ENCODE data around the gene AGPAT4.
"Not testable (repeated sequence)": the region's sequence is repeated elsewhere in the genome, so short reads cannot be mapped to it uniquely, and the experiment has no call there.

Gene AGPAT4

DNA sequence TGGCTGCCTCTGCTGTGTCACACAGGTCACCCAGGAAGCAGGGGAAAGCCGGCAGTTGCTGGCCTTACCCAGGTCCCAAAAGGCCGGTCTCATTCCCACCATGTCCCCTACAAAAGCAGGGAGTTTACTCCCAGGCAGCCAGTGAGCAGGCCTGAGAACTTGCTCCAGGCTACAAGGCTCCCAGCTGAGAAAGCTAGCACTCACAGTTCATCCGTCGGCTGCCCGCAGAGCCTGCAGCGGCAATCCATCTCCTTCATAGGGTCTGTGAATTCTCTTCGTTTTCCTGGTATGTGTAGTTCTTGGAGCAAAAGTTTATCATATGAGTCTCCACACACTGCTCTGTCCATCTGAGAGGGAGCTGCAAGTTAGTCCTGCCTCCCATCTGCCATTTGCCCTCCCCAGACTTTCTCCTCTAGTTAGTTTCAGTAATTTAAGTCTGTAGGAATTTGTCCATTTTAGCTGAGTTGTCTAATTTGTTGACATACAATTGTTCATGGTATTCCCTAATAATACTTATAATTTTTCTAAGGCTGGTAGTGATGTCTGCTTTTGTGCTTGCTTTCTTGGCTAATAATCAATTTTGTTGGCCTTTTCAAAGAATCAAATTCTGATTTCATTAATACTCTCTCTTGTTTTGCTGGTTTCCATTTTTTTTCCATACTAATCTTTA lies 146.7 kb downstream of the AGPAT4 start:
- Histone ChIP-seq H2AFZ (ENCODE audit: low read length) (no peak overlapping the region), H3K4me1 (ENCODE audit: insufficient read depth, low read length, poor library complexity, severe bottlenecking) (no peaks in the 10 kb centered on the region), H3K27me3 (ENCODE audit: insufficient read depth, low read length, poor library complexity, severe bottlenecking) (no peaks in the 10 kb centered on the region), H3K36me3 (ENCODE audit: insufficient read depth, low read length) (peaks cover 9% of the 10 kb centered on the region; the same call in 1 of the 2 replicates), H3K9me2 (replicated peaks; ENCODE audit: low read depth, low read length) (no peaks in the 10 kb centered on the region), H3K9me3 (ENCODE audit: insufficient read depth, low read depth, low read length) (no peaks in the 10 kb centered on the region; the same call in 1 of the 2 replicates), H3K79me2 (ENCODE audit: insufficient read depth, low read length) (no peaks in the 10 kb centered on the region), H3K9ac (ENCODE audit: low read depth, low read length, poor library complexity, severe bottlenecking) (no peak overlapping the region), H4K20me1 (ENCODE audit: insufficient read depth, low read length, poor library complexity, severe bottlenecking) (no peaks in the 10 kb centered on the region), H3K4me3 (ENCODE audit: low read length, poor library complexity, severe bottlenecking) (no peak overlapping the region), H3F3A (ENCODE audit: low read depth) (no peaks in the 10 kb centered on the region), H3K4me2 (ENCODE audit: low read depth, low read length, poor library complexity, severe bottlenecking) (no peak overlapping the region)
- TF ChIP-seq, protein P1, sequence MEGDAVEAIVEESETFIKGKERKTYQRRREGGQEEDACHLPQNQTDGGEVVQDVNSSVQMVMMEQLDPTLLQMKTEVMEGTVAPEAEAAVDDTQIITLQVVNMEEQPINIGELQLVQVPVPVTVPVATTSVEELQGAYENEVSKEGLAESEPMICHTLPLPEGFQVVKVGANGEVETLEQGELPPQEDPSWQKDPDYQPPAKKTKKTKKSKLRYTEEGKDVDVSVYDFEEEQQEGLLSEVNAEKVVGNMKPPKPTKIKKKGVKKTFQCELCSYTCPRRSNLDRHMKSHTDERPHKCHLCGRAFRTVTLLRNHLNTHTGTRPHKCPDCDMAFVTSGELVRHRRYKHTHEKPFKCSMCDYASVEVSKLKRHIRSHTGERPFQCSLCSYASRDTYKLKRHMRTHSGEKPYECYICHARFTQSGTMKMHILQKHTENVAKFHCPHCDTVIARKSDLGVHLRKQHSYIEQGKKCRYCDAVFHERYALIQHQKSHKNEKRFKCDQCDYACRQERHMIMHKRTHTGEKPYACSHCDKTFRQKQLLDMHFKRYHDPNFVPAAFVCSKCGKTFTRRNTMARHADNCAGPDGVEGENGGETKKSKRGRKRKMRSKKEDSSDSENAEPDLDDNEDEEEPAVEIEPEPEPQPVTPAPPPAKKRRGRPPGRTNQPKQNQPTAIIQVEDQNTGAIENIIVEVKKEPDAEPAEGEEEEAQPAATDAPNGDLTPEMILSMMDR (conservative IDR thresholded peaks at IDR 0.05; ENCODE audit: low read length): no peak
- no peak for TF ChIP-seq EZH2phosphoT487 (IDR thresholded peaks at IDR 0.05; ENCODE audit: borderline replicate concordance)

DNA sequence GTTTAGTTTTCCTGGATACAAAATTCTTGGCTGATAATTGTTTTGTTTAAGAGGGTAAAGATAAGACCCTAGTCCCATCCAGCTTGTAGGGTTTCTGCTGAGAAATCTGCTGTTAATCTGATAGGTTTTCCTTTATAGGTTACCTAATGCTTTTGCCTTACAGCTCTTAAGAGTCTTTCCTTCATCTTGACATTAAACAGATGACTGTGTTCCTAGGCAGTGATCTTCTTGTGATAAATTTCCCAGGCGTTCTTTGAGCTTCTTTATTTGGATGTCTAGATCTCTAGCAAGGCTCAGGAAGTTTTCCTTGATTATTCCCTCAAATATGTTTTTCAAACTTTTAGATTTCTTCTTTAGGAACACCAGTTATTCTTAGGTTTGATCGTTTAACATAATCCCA lies 148.3 kb downstream of the AGPAT4 start:
- Histone ChIP-seq H3F3A (ENCODE audit: low read depth) (no peaks in the 10 kb centered on the region), H3K4me3 (ENCODE audit: low read length, poor library complexity, severe bottlenecking) (no peak overlapping the region), H3K9me2 (replicated peaks; ENCODE audit: low read depth, low read length) (no peaks in the 10 kb centered on the region), H3K36me3 (ENCODE audit: insufficient read depth, low read length) (peaks cover 4% of the 10 kb centered on the region; the same call in 1 of the 2 replicates), H3K79me2 (ENCODE audit: insufficient read depth, low read length) (no peaks in the 10 kb centered on the region), H3K4me1 (ENCODE audit: insufficient read depth, low read length, poor library complexity, severe bottlenecking) (no peaks in the 10 kb centered on the region), H3K9ac (ENCODE audit: low read depth, low read length, poor library complexity, severe bottlenecking) (no peak overlapping the region), H3K9me3 (ENCODE audit: insufficient read depth, low read depth, low read length) (no peaks in the 10 kb centered on the region; the same call in 1 of the 2 replicates), H2AFZ (ENCODE audit: low read length) (no peak overlapping the region), H3K27me3 (ENCODE audit: insufficient read depth, low read length, poor library complexity, severe bottlenecking) (no peaks in the 10 kb centered on the region), H3K4me2 (ENCODE audit: low read depth, low read length, poor library complexity, severe bottlenecking) (no peak overlapping the region), H4K20me1 (ENCODE audit: insufficient read depth, low read length, poor library complexity, severe bottlenecking) (no peaks in the 10 kb centered on the region)
- no peak for TF ChIP-seq EZH2phosphoT487 (IDR thresholded peaks at IDR 0.05; ENCODE audit: borderline replicate concordance)
- TF ChIP-seq, protein P1 (conservative IDR thresholded peaks at IDR 0.05; ENCODE audit: low read length): no peak

DNA sequence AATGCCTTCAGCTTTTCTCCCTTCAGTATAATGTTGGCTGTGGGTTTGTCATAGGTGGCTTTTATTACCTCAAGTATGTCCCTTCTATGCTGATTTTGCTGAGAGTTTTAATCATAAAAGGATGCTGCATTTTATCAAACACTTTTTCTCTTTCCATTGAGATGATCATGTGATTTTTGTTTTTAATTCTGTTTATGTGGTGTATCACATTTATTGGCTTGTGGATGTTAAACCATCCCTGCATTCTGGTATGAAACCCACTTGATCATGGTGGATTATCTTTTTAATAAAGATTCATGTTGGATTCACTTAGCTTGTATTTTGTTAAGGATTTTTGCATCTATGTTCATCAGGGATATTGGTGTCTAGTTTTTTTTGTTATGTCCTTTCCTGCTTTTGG lies 150.5 kb downstream of the AGPAT4 start:
- H3K79me2 ChIP-seq (ENCODE audit: insufficient read depth, low read length); H3K9ac ChIP-seq (ENCODE audit: low read depth, low read length, poor library complexity, severe bottlenecking); H3K4me3 ChIP-seq (ENCODE audit: low read length, poor library complexity, severe bottlenecking); H3K9me3 ChIP-seq (ENCODE audit: insufficient read depth, low read depth, low read length); H2AFZ ChIP-seq (ENCODE audit: low read length); H3K9me2 ChIP-seq (replicated peaks; ENCODE audit: low read depth, low read length); H3F3A ChIP-seq (ENCODE audit: low read depth); H4K20me1 ChIP-seq (ENCODE audit: insufficient read depth, low read length, poor library complexity, severe bottlenecking); H3K27me3 ChIP-seq (ENCODE audit: insufficient read depth, low read length, poor library complexity, severe bottlenecking); H3K4me2 ChIP-seq (ENCODE audit: low read depth, low read length, poor library complexity, severe bottlenecking); H3K36me3 ChIP-seq (ENCODE audit: insufficient read depth, low read length); H3K4me1 ChIP-seq (ENCODE audit: insufficient read depth, low read length, poor library complexity, severe bottlenecking): not testable (repeated sequence)

DNA sequence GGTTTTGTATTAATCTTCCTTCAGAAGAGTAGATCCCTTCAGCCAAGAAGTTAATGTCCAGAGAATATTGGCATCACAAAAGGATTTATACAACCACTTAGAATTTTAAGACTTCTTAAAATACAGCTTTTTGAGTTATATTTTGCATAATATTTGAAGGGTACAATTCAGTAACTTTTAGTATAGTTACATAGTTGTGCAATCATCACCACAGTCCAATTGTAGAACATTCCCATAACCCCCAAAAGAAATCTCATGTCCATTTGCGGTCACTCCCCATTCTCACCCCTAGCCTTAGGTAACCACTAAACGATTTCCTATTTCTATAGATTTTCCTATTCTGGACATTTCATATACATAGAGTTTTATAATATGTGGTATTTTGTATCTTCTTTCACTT lies 155.9 kb downstream of the AGPAT4 start:
- H3K4me1 ChIP-seq (ENCODE audit: insufficient read depth, low read length, poor library complexity, severe bottlenecking): no peaks in the 10 kb centered on the region
- no peak overlapping the region for H3K9ac ChIP-seq (ENCODE audit: low read depth, low read length, poor library complexity, severe bottlenecking)
- H3K79me2 ChIP-seq (ENCODE audit: insufficient read depth, low read length): no peaks in the 10 kb centered on the region
- peaks cover 51% of the 10 kb centered on the region for H3K36me3 ChIP-seq (ENCODE audit: insufficient read depth, low read length)
- no peaks in the 10 kb centered on the region for H3K27me3 ChIP-seq (ENCODE audit: insufficient read depth, low read length, poor library complexity, severe bottlenecking)
- H3F3A ChIP-seq (ENCODE audit: low read depth): no peaks in the 10 kb centered on the region
- no peak overlapping the region for H3K4me2 ChIP-seq (ENCODE audit: low read depth, low read length, poor library complexity, severe bottlenecking)
- no peaks in the 10 kb centered on the region for H3K9me2 ChIP-seq (replicated peaks; ENCODE audit: low read depth, low read length)
- H3K4me3 ChIP-seq (ENCODE audit: low read length, poor library complexity, severe bottlenecking): no peak overlapping the region
- no peaks in the 10 kb centered on the region; the same call in 1 of the 2 replicates for H3K9me3 ChIP-seq (ENCODE audit: insufficient read depth, low read depth, low read length)
- H2AFZ ChIP-seq (ENCODE audit: low read length): no peak overlapping the region
- no peak for TF ChIP-seq EZH2phosphoT487 (IDR thresholded peaks at IDR 0.05; ENCODE audit: borderline replicate concordance)
- TF ChIP-seq, protein P1 (conservative IDR thresholded peaks at IDR 0.05; ENCODE audit: low read length): no peak
- no peaks in the 10 kb centered on the region for H4K20me1 ChIP-seq (ENCODE audit: insufficient read depth, low read length, poor library complexity, severe bottlenecking)
